Measurements from ENCODE around the gene MAFG.

MAFG gene

DNA sequence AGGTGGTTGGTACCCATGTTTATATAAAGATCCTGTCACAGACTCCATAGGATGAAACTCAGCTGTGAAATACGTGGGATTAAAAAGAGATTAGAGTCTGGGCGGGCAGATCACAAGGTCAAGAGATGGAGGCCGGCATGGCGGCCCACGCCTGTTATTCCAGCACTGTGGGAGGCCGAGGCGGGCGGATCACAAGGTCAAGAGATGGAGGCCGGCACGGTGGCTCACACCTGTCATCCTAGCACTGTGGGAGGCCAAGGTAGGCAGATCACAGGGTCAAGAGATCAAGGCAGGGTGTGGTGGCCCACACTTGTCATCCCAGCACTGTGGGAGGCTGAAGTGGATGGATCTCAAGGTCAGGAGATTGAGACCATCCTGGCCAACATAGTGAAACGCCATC is 32.1 kb downstream of the MAFG start:
- no peak for DNase-seq

DNA sequence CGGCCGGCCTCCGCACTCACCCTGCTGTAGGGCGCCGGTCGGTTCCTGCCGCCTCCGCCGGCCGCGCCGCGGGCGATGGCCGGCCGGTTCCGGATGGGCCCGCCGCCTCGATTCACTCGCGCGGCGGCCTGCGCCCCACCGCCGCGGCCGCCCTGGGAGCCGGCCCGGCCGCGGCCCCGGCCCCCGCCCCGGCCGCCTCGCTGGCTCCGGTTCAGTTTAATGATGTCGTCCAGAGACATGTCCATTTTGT is 36.3 kb downstream of the MAFG start:
- DNase-seq, result no peak

DNA sequence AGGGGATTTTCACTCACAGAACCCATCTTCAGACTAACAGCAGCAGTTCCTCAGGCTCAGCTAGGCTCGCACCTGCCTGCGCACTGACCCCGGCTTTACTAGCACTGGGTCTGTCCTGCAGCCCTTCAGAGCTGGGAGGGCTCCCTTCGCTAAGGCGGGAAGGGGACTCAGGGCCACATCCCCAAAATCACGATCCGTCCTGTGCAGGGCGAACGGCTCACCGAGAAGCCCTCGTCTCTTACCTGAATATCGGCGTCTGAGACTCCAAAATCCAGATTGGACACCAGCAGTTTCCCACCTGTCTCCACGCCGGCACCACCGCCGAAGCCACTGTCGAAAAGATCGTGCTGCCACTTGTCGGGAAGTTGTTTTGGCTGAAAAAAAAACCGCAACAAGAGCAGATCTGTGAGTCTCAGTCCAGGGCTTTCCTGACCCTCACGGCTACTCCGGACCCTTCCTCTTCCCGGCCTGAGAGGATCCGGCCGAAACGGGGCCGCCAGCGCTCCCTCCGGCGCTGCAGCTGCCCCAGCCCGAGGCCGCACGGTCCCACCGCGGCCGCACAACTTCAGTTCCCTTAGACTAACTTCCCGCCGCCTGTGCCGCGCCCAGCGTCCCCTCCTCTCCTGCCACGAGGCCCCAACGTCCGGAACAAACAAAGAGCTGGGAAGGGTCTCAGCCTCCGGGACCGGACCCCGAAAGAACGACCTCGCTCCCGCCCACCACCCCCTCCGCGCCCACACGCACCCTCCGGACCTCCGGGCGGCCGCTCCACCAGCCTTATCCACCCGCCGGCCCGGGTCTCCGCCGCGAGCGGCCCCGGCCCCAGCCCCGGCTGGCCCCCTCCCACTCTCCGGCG is 36.9 kb downstream of the MAFG start:
- no peak for DNase-seq

DNA sequence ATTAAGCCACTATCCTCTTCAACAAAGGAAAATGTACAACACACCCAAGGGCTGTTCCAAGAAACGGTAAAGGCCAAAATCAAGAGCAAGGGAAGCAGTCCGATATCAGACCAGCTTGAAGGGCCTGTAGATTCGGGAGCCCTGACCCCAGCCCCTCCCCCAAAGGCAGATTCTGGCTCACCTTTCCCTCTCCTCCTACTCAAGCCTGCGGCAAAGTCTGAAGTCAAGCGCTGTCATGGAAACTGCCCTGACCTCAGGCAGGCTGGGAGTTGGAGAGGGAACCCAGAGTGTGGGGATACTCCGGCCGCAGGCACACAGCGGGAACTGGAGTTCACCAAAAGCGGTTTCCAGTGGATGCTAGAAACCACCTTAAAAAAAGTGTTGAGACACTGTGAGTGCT is 37.9 kb downstream of the MAFG start:
- DNase-seq, result no peak

DNA sequence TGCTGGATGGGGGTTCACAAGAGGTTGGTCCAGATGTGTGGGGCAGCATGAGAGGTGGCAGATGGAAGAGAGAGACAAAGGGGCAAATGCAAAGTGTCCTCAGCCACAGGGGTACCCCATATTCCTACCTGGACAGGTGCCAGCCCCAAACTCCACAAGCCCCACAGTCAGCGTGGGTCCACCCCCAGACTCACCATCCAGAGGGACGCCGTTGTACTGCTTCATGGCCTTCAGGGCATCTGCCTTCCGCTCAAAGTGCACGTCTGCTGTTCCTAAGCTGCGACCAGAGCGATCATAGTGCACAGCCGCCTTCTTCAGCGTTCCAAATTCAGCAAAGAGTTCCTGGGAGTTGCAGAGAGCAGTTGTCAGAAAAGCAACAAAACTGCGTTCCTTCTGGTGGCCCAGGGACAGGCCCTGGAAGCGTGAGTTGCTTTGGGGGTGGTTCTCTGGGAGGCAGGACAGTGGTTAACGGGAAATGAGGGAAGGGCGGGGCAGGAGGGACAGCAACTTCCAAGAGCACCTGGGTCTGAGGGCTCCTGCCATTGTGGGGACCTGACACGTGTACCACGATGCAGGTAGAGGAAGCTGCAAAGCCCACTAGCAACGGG is 38.4 kb downstream of the MAFG start:
- no peak for DNase-seq

DNA sequence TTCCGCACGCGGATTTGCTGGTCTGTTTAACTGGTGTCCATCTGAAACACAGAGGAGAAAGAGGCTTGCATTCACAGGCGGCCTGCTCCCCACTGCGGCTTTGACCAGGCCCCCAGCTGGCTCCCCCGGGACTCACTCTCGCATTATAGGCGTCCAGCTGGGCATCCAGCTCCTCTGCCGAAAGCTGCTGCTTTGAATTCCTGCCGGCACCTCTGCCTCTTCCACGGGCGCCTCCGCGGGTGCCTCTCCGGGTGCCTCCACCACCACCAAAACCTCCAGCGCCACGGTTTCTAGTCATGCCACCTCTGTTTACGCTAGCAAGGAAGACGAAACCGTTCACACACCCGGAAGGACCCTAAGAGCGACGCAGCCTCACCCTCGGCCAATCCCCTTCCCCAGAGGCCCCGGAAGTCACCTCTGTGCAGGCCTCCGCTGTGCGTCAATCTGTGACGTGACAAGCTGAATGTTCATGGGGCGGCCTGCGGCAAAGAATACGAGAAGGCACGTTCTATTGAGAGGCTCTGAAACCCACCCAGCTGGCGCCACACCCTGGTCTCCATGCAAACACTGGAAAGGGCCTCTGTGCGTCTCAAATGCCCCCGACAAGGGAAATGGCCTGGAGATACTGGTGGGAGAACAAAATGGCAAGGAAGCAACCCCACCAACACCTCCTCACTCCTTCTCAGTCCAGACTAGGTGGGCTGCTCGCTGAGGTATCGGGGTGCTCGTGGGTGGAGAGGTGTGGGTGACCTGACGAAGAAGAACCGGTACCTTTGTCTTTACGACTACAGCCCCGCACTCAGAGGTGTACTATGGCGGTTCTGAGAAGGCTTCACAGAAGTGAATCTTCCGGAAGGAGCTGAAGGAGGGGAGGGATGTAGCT is 39.2 kb downstream of the MAFG start:
- DNase-seq, result no peak

DNA sequence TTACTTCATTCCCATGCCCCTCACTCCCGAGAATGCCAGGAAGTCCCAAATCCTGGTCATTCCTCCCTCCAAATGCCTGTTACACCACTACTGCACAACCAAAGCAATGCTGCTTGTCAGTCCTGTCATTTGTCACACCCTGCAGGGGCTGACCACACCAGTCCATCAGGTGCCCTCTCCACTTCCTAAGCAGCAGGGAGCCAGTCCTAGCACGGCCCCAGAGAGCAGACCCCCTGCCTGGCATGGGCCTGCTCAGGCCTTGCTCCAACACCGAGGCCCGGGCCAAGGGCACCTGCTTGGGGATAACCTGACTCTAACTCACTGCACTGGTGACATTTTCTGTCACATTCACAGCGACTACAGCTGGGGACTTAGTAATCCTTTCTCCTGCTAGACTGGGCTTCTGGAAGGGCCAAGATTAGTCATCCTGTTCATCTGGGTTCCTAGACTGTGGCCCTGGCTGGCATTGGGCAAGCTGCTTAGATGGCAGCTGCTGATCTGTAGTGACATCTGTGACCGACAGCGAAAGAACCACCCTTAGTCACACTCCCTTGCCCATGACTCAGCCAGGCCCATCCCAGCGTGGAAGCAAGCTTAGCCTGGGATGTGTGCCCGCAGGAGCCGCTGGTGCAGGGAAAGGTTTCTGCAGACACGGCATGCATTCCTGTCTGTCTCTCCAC is 41.5 kb downstream of the MAFG start:
- peak; percentile 38 for DNase-seq

DNA sequence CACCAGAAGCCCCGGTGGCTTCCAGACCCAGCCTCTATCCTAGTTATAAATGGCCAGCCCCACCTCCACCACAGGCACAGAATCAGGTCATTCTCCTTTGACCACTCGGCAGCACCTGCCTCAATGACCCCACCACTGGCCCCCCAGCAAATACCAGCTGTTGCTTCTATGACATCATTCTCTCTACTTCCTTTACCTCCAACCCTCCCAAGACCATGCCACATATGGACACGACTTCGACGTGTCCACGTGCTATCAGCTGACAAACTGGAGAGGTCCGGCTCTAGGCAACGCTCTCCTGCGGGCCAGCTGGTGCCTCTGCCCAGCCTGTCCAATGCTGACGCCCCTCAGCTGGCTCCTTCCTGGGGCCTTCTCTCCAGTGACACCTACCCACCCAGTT is 42.1 kb downstream of the MAFG start:
- no peak for DNase-seq

DNA sequence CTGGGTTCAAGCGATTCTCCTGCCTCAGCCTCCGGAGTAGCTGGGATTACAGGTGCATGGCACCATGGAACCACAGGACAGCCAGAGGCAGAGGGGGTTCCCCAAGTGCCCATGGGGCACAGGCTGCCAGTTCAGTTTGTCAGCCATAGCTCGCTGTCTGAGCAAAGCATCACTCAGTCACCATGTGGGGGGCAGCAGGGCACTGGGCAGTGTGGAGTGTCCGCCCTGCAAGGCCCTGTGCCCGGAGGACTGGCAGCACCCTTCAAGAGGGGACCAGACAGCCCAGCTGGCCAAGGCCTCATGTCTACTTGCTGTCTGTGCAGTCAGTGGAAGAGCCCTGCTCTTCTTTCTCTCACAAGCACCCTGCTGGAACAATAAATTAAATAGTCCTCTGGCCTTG is 42.6 kb downstream of the MAFG start:
- DNase-seq, result no peak

DNA sequence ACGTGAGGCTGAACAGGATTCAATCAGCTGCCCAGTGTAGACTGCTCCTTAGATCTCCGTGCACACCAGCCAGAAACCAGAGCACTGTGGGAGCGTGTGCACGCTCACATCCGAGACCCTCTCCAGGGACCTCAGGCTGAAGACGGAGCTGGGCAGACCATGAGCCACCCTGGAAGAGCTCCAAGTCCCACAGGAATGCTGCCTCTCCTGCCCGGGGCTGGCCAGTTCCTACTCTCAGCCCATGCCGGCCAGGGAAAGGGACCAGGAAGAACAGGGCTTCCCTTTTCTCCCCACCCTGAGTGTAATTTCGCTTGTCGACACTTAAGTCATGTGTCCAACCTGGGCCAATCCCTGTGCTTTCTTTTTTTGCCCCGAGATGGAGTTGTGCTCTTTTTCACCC is 43.0 kb downstream of the MAFG start:
- DNase-seq, result peak; percentile 33

DNA sequence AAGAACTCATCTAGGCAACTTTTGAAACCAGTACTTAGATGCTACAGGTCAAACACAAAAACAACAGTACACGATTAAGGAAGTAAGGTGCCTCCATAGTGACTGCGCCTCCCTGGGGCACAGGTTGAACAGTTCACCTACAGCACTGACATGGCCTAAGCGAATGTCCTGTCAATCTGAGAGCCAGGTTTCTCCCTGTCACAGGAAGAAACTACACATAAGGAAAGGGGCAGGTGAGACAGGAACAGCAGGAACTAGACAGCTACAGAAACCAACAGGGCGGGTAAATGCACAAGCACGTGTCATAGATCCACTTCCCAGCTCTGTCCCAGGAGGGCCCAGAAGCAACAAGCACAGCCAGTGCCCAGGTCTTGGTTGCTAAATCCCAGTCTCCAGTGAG is 48.4 kb downstream of the MAFG start:
- DNase-seq, result no peak

DNA sequence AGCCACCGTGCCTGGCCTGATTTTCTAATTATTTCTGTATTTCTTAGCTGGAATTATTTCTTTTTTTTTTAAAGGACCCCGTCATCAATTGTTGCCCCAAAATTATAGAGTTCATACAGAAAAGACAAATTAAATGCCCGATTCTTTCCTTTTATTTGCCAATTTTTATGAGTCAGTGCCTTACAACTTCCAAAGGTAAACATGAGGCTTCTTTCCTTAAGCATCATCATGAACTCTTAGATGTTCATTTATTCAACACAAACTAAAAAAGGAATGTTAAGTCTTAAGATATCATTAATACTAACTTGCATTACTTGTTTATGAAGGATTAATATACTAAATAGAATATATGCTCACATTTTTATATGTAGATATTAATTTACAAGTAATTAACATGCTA is 49.2 kb downstream of the MAFG start:
- DNase-seq, result no peak

DNA sequence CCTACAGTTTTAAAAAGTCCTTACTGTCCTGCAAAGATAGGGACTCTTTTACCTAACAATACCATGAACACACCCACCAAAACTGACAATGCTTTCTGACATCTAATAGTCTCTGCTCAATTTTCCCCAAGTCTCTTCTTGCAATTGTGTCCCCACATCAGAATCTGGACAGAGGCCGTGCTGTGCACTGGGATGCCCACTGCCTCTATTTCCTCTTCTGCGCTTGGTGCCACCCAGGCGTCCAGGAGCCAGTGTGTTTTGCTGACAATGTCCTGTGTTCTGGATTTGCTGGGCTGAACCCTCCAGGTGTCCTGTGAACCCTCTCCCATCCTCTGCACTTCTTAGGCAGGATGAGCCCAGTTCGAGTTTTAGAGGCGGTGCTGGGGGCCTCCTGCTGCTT is 50.0 kb downstream of the MAFG start:
- DNase-seq, result no peak

DNA sequence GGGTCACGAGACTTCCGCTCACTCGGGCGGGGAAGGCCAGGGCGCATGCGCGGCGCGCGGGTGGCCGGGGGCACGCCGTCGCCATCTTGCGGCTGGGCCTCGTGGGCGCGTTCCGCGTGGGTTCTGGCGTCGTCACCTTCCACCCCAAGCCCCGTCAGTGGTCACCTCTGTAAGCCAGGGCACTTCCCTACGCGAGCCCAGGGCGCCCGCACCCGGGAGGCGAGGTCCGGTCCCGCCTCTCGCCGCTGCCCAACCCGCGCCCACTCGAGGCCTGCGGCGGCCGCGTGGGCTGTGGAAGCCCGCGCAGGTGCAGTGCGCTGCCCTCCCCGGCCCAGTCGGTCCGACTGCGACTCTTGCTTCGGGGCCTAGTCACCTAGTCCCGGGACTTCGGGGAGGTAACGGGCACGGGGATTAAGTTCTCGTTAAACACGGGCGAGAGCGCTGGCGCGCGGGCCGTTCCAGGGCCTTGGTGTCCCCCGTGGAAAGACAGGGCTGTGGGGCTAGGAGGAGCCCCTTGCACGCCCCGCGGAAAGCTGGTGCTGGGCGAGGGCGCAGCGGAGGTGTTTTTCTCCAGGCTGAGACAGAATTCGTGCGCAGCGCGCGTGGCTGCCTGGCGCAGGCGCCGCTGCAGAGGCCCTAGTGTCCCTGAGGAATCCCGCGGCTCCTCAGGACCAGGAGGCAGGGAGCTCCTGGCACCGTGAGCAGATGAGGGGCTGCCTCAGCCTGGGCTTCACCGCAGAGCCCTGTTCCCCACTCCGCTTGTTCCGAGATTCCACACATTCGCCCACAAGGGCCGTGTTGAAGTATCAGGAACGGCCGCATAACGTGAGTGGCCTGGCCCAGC is 55.9 kb downstream of the MAFG start:
- peak; percentile 89 for DNase-seq

DNA sequence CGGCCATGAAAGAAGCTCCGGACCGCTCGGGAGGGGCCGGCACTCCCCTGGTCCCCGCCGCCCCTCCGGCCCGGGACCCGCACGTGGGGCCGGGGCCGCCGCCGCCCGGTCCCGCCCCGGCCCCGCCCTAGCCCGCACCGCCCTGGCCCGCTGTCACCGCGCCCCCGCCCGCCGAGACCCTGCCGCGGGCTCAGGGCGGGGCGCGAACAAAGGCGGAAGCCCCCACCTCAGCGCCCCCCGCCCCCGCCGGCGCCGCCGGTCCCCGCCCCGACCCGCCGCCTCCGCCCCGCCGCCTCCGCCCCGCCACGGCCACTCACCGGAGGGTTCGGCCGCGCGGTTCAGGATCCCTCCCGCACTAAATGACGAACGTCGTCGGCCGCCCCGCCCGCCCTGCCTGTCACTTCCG is 56.6 kb downstream of the MAFG start, which contains the start of gene ARHGDIA:
Gene ARHGDIA, minus strand, starts transcription at position 357 of the 406 bp plus-strand sequence. CDS start 1,407 bp downstream, outside the sequence.
- DNase-seq, result no peak

DNA sequence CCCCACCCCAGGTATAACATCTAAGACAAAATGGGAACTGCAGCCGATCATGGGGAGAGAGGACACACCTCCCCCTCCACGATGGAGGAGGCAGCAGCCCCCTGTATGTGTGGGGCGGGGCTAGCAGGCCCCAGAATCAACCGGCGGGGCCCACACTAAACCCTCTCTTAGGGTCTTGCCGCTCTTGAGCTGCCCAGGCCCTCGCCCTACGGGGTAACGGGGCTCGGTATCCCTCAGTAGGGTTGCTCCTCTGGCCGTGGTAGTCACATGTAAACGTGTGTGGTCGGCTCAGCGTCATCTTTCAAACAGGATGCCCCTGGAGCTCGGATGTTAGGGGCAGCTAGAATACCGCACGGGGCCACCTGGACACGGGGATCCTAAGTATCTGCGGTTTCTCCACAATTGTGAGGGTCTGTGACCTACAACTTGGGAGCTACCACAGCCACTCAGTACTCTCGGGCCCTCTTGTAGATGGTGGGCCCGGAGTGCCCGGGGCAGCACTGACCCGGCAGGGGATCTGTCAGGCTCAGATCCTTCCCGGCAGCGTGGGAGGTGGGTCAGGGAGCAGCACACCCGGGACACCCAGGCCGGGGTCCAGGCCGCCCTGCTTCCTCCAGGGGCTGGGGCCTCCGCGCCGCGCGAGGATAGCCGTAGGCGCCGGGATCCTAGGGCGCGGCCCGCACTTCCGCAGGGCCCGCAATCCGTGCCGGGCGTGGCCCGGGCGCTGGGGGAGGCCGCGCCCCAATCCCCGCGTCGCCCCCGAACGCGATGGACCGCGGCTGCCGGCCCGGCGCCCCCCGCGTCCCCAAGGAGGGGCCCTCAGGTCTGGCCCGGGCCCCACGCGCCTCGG is 57.2 kb downstream of the MAFG start:
- DNase-seq, result peak; percentile 49

DNA sequence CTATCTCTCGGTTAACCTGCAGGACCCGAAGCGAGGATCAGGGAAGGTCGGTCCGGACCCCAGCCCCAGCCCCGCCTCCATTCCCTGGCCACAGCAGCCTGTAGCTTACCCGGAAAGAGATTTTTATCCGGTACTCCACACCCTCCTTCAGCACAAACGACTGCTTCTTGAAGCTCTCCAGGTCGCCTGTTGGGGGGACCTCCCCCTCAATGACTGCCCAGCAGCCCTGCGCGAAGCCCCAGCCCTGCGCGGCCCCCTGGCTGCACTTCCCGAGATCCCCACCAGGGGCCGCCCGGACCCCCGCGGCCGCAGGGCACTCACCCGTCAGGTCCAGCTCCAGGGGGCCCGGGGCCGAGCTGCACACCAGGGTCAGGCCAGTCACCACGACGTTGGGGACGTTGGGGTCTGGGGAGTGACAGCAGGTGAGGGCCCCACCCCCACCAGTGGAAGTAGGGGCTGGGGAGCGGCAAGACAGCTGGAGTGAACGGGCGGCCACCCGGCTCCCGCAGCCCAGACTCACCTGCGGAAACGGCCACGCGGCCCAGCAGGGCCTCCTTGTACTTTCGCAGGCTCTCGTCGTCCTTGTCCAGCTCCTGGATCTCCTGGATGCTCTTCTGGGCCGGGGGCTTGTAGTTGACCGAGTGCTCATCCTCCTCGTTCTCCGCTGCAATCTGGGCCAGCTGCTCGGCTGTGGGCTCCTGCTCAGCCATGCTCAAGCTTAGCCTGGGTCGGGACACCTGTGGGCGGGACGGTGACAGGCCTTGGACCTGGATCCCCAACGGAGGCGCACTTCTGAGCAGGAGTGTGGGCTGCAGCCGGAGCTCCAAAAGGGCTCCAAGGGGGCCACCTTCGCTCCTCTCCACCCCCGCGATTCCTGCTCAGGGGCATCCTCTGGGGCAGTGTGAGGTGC is 58.1 kb downstream of the MAFG start:
- peak; percentile 44 for DNase-seq

DNA sequence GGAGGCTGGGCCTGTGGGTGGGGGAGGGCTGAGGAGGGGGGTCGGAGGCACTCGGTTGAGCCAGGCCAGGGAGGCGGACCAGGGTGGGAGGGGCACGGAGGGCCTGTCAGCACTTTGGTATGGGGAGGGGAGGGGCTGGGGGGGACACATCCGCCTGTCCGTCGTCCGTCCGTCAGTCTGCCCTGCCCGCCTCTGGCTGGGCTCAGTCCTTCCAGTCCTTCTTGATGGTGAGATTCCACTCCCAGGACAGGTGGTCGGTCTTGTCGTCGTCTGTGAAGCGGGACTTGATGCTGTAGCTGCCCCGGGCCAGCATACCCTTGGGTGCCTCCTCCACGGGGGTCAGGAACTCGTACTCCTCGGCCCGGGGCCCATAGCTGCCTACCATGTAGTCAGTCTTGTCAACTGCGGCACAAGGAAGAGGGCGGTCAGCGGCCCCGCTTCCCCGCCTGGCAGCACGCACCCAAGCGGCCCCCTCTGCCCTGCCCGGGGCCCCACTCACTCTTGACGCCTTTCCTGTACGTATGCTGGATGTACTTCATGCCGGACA is 58.8 kb downstream of the MAFG start:
- DNase-seq, result peak; percentile 91
